HG02970 (cell line): Measurements from ENCODE around the gene AKNAD1.

Experiments
- ATAC-seq: cut with Tn5 transposase; IDR thresholded peaks from one replicate; pipeline ENCODE4 v1.9.1; 2021; ENCODE audit warnings: mild to moderate bottlenecking, moderate library complexity, moderate number of reproducible peaks; ENCODE audit not compliant: unreplicated experiment, low FRiP score

AKNAD1 gene

DNA sequence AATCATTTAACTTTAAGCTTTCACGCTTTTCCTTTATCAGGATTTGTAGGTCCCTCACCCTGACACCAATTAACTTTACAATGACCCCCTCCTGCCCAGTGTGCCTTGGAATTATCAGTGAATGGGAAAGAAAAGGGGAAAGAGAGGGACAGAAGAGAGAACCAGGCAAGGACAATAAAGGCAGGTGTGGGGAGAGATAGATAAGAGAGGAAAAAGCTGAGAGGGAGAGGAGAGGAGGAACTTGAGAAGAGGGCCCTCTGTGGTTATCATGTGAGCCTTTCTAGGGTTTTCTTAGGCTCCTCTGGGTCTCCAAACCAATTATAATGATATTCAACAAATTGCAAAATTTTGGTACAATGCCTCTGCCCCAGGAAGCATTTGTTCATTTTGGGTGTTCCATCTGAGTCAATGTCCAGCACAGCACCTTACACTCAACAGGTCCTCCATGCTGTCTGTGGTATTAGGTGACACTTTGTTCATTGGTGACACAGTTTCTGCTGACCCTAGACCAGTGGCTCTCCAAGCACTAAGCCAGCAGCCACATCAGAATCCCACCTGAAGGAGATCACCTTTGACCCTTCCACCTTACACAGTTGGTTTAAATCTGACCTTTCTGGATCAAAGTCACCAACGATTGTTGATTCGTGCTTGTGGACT lies 14.2 kb downstream of the AKNAD1 start:
- no peak for ATAC-seq

DNA sequence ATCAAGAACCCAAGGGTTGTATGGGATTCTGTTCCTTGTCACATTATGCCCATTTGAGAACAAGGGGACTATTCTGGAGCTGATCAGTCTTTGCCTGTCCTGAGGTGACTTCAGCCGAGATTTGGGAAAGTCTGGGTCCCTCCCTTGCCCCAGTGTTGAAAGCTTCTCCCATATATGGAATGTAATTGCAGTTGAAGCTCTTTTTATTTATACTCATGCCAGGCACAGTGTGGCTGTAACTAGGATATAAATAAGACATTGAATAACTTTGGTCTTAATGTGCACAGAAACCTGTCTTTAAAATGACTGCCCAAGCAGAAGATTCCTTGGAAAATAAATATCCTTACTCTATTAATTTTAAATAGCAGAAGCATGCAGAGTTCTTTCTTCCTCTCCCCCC lies 15.2 kb downstream of the AKNAD1 start:
- no peak for ATAC-seq

- no peak for ATAC-seq
Measured at GRCh38 chr1:108832929-108833328, 24.0 kb downstream of the AKNAD1 start.

DNA sequence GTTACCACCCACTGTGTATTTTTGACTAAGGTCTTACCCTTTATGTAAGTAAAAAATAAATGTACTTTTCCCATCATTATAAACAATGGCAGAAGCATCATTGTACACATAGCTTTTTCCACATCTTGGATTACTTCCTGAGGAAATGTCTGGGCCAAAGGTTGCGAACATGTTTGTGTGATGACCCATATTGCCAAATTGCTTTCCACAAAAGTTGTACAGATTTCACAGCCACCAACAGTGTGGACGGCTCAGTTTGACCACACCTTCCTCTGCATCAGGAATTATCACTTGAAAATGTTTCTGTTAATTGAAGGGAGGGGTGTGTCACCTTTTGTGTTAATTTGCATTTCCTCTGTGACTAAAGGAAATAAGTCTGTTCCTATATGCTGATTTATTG lies 25.7 kb downstream of the AKNAD1 start:
- ATAC-seq, result no peak

DNA sequence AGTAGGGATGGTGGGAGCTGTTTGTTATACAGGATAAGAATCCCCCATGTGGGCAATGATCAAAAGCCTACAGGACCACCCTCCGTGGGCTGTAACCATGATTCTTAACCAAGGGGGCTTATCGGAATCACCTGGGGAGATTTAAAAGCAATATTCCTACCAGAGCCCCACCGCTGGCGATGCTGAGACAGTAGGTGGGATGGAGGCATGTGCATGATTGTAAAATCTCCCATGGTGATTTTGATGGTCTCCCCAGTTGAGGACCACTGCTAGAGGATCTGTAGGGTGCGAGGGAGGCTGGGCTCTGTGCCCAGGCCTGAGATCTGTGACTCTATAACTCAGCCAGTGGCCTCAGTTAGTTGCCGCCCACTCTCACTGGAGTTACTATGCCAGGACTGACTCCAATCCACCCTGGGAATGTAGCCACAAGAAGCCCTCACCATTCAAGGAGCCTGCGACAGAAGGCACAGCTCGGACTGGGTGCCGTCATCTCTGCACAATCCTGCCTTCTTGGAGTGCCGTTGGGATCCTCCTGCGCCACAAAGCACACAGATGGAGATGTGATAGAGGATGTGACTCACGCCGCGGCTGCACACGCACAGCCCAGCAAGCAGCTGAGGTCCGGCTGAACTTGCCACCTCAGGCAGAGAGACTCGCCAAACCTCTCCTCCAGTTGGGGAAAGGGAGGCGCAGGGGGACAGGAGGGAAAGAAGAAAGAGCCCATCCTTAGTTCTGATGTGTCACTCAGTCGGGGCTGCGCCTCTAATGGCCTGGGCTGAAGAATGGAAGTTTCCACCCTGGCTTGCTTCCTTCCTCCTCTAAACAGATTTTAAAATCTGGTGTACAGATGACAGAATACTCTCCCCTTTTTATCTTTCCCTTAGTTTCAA lies 26.5 kb downstream of the AKNAD1 start:
- no peak for ATAC-seq

DNA sequence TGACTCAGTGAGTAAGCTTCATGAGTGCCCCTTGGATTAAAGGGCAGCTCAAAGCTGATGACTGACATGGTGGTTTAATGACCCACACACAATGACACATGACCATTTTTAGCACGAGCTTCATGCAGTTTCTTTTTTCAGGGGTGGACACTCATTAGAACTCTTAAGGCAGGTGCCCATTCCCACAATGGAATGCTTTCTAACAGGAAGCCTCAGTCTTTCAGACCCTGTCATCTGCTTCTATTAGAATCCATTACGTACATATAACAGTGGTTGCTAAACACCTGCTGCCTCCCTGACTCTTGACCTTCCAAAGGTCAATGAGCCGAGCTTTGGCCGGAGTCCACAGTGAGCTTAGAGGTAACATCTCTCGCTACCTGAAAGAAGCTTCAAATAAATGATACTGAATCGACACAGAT lies 27.4 kb downstream of the AKNAD1 start:
- ATAC-seq, result no peak

GRCh38 chr1:108828074-108828961 lies 28.6 kb downstream of the AKNAD1 start:
- ATAC-seq, result no peak

- no peak for ATAC-seq
Measured at GRCh38 chr1:108826081-108826635, 30.7 kb downstream of the AKNAD1 start.

GRCh38 chr1:108824051-108824450 lies 32.8 kb downstream of the AKNAD1 start:
- no peak for ATAC-seq

DNA sequence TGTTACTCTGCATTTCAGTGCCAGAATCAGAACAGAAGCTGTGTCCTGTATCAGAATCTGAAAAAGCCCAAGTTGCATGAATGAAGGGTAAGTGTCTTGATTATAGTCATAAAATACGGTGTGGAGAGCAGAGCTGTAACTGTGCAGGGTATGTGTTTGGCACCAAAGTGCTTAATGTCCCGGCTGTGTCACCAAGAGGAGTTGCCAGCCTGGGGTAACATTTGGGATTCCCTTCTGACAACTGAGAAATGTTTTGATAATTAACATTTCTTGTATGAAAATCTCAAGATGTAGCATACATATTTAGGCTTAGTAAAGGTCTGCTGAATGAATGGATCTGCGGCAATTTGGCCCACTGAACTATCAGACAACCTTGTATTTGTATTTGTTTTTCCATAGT lies 33.3 kb downstream of the AKNAD1 start:
- ATAC-seq, result no peak

DNA sequence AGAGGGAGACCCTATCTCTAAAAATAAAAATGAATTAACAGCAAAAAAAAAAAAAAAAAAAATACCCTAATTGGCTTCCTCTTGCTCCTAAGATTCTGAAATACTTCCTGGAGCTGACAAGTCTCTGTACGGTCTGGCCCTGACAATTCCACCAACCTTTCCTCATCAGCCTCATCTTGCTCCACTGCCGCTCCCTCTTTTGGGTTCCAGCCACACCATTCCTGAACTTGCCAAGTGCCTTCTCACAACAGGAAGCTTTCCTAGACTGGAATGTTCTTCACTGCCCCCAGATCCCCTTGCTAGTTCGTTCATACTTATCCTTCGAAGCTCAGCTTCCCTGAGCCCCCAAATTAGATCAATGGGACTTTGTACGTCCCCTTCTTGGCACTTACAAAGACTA lies 37.0 kb downstream of the AKNAD1 start:
- ATAC-seq, result no peak

- ATAC-seq, result no peak
Measured at GRCh38 chr1:108817811-108818210, 39.1 kb downstream of the AKNAD1 start.

DNA sequence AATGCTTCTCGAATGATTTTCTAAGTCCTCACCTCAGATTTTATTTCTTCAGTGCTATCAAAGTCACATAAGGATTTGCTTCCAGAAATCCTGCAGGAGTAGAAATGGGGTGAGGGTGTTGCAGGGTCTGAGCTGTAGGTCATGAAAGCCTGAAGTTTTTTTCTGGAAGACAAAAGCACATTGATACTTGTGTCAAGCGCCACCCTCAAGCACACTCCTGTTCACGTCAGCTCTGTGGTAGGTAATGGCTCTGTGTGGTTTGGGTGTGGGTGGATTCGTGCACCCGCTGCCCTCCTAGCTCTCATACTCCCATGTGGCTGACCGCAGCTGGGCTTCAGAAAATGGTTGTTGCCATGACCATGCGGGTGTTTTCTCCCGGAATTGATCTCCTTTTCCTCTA lies 39.9 kb downstream of the AKNAD1 start:
- no peak for ATAC-seq

GRCh38 chr1:108816049-108816893 lies 40.6 kb downstream of the AKNAD1 start:
- ATAC-seq, result no peak

DNA sequence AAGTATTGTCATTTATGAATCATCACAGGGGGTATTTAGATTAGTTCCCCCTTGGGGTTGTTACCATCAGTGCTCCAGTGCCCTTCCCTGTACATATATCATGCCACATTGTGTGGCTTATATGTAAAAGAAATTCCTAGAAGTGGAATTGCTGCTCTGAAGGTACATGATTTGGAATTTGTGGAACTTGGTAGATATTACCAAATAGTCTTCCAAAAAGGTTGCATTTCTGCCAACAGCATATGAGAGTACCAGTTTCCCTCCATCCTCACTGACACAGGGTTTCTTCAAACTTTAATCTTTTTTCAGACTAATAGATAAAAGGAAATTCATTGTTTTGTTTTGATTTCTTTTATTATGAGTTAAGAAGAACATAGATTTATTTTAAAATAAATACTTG lies 41.3 kb downstream of the AKNAD1 start:
- no peak for ATAC-seq

GRCh38 chr1:108814343-108815125 lies 42.4 kb downstream of the AKNAD1 start:
- ATAC-seq, result no peak

DNA sequence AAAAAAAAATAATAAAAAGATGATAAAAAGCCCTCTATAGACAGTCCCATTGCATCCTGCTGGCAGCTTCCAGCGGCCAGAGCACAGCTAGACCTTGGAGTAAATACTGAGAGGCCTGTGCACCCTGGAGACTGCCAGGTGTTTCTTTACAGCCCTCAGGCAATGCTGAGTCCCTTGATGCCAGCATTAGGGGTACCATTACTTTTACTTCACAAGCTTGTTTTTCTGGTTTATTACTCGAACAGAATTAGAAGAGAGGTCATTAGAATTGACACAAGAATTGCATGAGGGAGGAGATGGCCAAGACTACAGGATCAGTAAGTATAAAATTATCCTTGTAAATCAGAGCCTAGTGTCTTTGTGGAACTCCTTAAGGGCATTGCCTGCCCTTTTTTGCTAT lies 43.6 kb downstream of the AKNAD1 start:
- ATAC-seq, result no peak

DNA sequence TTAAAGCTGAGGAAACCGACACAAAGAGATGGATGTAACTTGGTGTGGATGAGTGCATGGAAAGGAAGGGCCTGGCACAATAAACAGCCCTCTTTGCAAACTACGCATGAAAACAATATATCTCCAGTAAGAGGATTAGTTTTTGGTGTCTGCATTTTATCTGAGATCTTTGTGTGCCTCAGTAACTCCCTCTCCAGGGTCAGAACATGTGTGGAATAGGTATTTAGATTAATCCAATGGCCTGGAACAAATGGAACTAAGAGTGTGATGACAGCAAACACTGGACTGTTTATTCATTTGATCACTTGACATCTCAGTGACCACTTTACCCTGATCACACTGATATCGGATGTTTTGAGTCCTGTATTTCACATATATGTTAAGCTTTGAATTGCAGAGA lies 45.3 kb downstream of the AKNAD1 start:
- no peak for ATAC-seq

GRCh38 chr1:108808438-108808837 lies 48.5 kb downstream of the AKNAD1 start:
- ATAC-seq, result no peak
